ENCODE results near the gene OR4D9.

The OR4D9 gene

GRCh38 chr11:59558270-59558643 lies 46.9 kb downstream of the OR4D9 start:
- peaks cover 6% of the 10 kb centered on the region for H3F3A ChIP-seq (ENCODE audit: insufficient read depth, low read length)
- H3K9ac ChIP-seq (ENCODE audit: low read length): peak overlapping the region; percentile 48; the same call in 1 of the 2 replicates
- H3K4me1 ChIP-seq (ENCODE audit: insufficient read depth, low read length, severe bottlenecking): peaks cover 44% of the 10 kb centered on the region
- H3K27ac ChIP-seq (ENCODE audit: low read depth, low read length, poor library complexity, severe bottlenecking): no peak overlapping the region
- H3K4me3 ChIP-seq (ENCODE audit: low read depth, low read length, poor library complexity, severe bottlenecking): peak overlapping the region; percentile 61
- H2AFZ ChIP-seq (ENCODE audit: low read length): peak overlapping the region; percentile 93; the same call in 1 of the 2 replicates
- peak overlapping the region; percentile 62 for H3K4me2 ChIP-seq (ENCODE audit: low read length)
- H3K36me3 ChIP-seq (ENCODE audit: insufficient read depth, low read length): no peaks in the 10 kb centered on the region
- no peaks in the 10 kb centered on the region for H3K27me3 ChIP-seq (ENCODE audit: insufficient read depth, low read length)
- no peaks in the 10 kb centered on the region for H3K9me3 ChIP-seq (ENCODE audit: low read length)
- H3K9me2 ChIP-seq (ENCODE audit: low read depth, low read length): no peaks in the 10 kb centered on the region
- H4K20me1 ChIP-seq (ENCODE audit: insufficient read depth, low read length): no peaks in the 10 kb centered on the region
- no peaks in the 10 kb centered on the region for H3K79me2 ChIP-seq (ENCODE audit: insufficient read depth, low read length)
- TF ChIP-seq CTCF (IDR thresholded peaks at IDR 0.05; ENCODE audit: low read length) (no peak), EZH2 (IDR thresholded peaks at IDR 0.05; ENCODE audit: borderline replicate concordance, low read length) (no peak)

- Histone ChIP-seq H3K27me3 (ENCODE audit: insufficient read depth, low read length) (no peaks in the 10 kb centered on the region), H4K20me1 (ENCODE audit: insufficient read depth, low read length) (no peaks in the 10 kb centered on the region), H3F3A (ENCODE audit: insufficient read depth, low read length) (peaks cover 6% of the 10 kb centered on the region), H3K4me2 (ENCODE audit: low read length) (peak overlapping the region; percentile 76), H3K4me3 (ENCODE audit: low read depth, low read length, poor library complexity, severe bottlenecking) (peak overlapping the region; percentile 74), H3K79me2 (ENCODE audit: insufficient read depth, low read length) (no peaks in the 10 kb centered on the region), H3K9ac (ENCODE audit: low read length) (no peak overlapping the region; the same call in 1 of the 2 replicates), H3K9me2 (ENCODE audit: low read depth, low read length) (no peaks in the 10 kb centered on the region), H3K4me1 (ENCODE audit: insufficient read depth, low read length, severe bottlenecking) (peaks cover 44% of the 10 kb centered on the region), H3K36me3 (ENCODE audit: insufficient read depth, low read length) (no peaks in the 10 kb centered on the region), H3K9me3 (ENCODE audit: low read length) (no peaks in the 10 kb centered on the region), H2AFZ (ENCODE audit: low read length) (no peak overlapping the region), H3K27ac (ENCODE audit: low read depth, low read length, poor library complexity, severe bottlenecking) (no peak overlapping the region)
- TF ChIP-seq EZH2 (IDR thresholded peaks at IDR 0.05; ENCODE audit: borderline replicate concordance, low read length) (no peak), CTCF (IDR thresholded peaks at IDR 0.05; ENCODE audit: low read length) (no peak)
Measured at GRCh38 chr11:59559886-59560285, 48.5 kb downstream of the OR4D9 start.

GRCh38 chr11:59560290-59560701 lies 49.0 kb downstream of the OR4D9 start:
- H3K9ac ChIP-seq (ENCODE audit: low read length): peak overlapping the region; percentile 79
- H3K4me3 ChIP-seq (ENCODE audit: low read depth, low read length, poor library complexity, severe bottlenecking): peak overlapping the region; percentile 74
- H3K9me3 ChIP-seq (ENCODE audit: low read length): no peaks in the 10 kb centered on the region
- no peaks in the 10 kb centered on the region for H3K27me3 ChIP-seq (ENCODE audit: insufficient read depth, low read length)
- peak overlapping the region; percentile 65 for H3K27ac ChIP-seq (ENCODE audit: low read depth, low read length, poor library complexity, severe bottlenecking)
- H3K4me1 ChIP-seq (ENCODE audit: insufficient read depth, low read length, severe bottlenecking): peaks cover 45% of the 10 kb centered on the region
- peaks cover 6% of the 10 kb centered on the region for H3F3A ChIP-seq (ENCODE audit: insufficient read depth, low read length)
- H2AFZ ChIP-seq (ENCODE audit: low read length): 0 out of 2 replicates have a peak overlapping the region, but pooled peaks have one; percentile 7
- peak overlapping the region; percentile 76 for H3K4me2 ChIP-seq (ENCODE audit: low read length)
- no peaks in the 10 kb centered on the region for H3K9me2 ChIP-seq (ENCODE audit: low read depth, low read length)
- TF ChIP-seq CTCF (IDR thresholded peaks at IDR 0.05; ENCODE audit: low read length) (no peak), EZH2 (IDR thresholded peaks at IDR 0.05; ENCODE audit: borderline replicate concordance, low read length) (no peak)
- H4K20me1 ChIP-seq (ENCODE audit: insufficient read depth, low read length): no peaks in the 10 kb centered on the region
- H3K79me2 ChIP-seq (ENCODE audit: insufficient read depth, low read length): no peaks in the 10 kb centered on the region
- no peaks in the 10 kb centered on the region for H3K36me3 ChIP-seq (ENCODE audit: insufficient read depth, low read length)

All from OCI-LY1 (cell line).